ENCODE results near the gene MYO3A. TPM values are rescaled to one million over a fixed set of nuclear protein-coding genes. Genes with fewer than 3 reads are reported as not detected.

The MYO3A gene
- total and polyA plus RNA-seq, 2 experiments from 2014 or later: 3.0 to 10.7 TPM

- H3K27ac ChIP-seq (ENCODE audit: low read depth): no peak overlapping the region
- H3K4me2 ChIP-seq: no peak overlapping the region
Measured at GRCh38 chr10:25954851-25955250, 20.8 kb downstream of the MYO3A start.

More at GRCh38 chr10:25954851-25955250, 20.8 kb downstream of the MYO3A start:
- Histone ChIP-seq H3K4me3 (no peak overlapping the region), H3K27me3 (ENCODE audit: insufficient read depth) (no peaks in the 10 kb centered on the region), H3F3A (replicated peaks; ENCODE audit: low read depth) (no peaks in the 10 kb centered on the region), H3K36me3 (ENCODE audit: insufficient read depth) (no peaks in the 10 kb centered on the region), H3K79me2 (replicated peaks; ENCODE audit: insufficient read depth) (no peaks in the 10 kb centered on the region), H3K4me1 (ENCODE audit: insufficient read depth) (no peaks in the 10 kb centered on the region), H4K20me1 (replicated peaks; ENCODE audit: insufficient read depth) (no peaks in the 10 kb centered on the region), H2AFZ (no peak overlapping the region), H3K9me2 (ENCODE audit: insufficient read depth) (0 out of 2 replicates have a peak, but pooled peaks cover 4% of the 10 kb centered on the region)
- Mint-ChIP-seq H3K27ac (no peak overlapping the region), H3K4me1 (no peaks in the 10 kb centered on the region), H3K36me3 (ENCODE audit: low read depth) (peaks cover 22% of the 10 kb centered on the region), H3K4me3 (no peak overlapping the region), H3K9me3 (peaks cover 12% of the 10 kb centered on the region; the same call in 2 of the 3 replicates), H3K27me3 (ENCODE audit: insufficient read depth, low read depth, poor library complexity) (no peaks in the 10 kb centered on the region)
- DNase-seq (ENCODE audit: low spot score) (no peak), ATAC-seq (no peak)
- TF ChIP-seq STAT1 (IDR thresholded peaks at IDR 0.05; ENCODE audit: unreplicated experiment): no peak
- TF ChIP-seq REST (IDR thresholded peaks at IDR 0.05; ENCODE audit: unreplicated experiment): no peak
- no peak for TF ChIP-seq CTCF (conservative IDR thresholded peaks at IDR 0.05; ENCODE audit: low read depth in 2 of 2)
- TF ChIP-seq JUNB (IDR thresholded peaks at IDR 0.05; ENCODE audit: unreplicated experiment): no peak
- TF ChIP-seq ZNF462 (CRISPR knock-in tag; IDR thresholded peaks at IDR 0.05): no peak
- TF ChIP-seq NANOG (IDR thresholded peaks at IDR 0.05; ENCODE audit: borderline replicate concordance): no peak
- no peak for TF ChIP-seq EZH2 (IDR thresholded peaks at IDR 0.05; ENCODE audit: low read depth, unreplicated experiment)
- no peak for TF ChIP-seq ZNF331 (CRISPR knock-in tag; IDR thresholded peaks at IDR 0.05; ENCODE audit: low read depth)
